Measurements from ENCODE around the gene FUZ. TPM values are rescaled to one million over a fixed set of nuclear protein-coding genes. Genes with fewer than 3 reads are reported as not detected.

FUZ gene
- total RNA-seq, 1 donor from 2014 or later: 13.2 TPM

- Histone ChIP-seq H3K36me3 (ENCODE audit: control insufficient read depth, insufficient read depth, low read length) (no peaks in the 10 kb centered on the region), H3K4me3 (ENCODE audit: low read depth, low read length) (no peak overlapping the region), H3K27me3 (ENCODE audit: control insufficient read depth, insufficient read depth, low read length) (no peaks in the 10 kb centered on the region)
- no peak for TF ChIP-seq CTCF (IDR thresholded peaks at IDR 0.05; ENCODE audit: insufficient read depth, low read length, poor library complexity, severe bottlenecking)
- DNase-seq (ENCODE audit: low read depth): no peak
Measured at GRCh38 chr19:49840736-49841249, 27.7 kb upstream of the FUZ start.

- Histone ChIP-seq H3K27me3 (ENCODE audit: control insufficient read depth, insufficient read depth, low read length) (no peaks in the 10 kb centered on the region), H3K36me3 (ENCODE audit: control insufficient read depth, insufficient read depth, low read length) (no peaks in the 10 kb centered on the region), H3K4me3 (ENCODE audit: low read depth, low read length) (no peak overlapping the region)
- TF ChIP-seq CTCF (IDR thresholded peaks at IDR 0.05; ENCODE audit: insufficient read depth, low read length, poor library complexity, severe bottlenecking): no peak
- DNase-seq (ENCODE audit: low read depth): no peak
Measured at GRCh38 chr19:49840321-49840720, 27.2 kb upstream of the FUZ start.

- TF ChIP-seq CTCF (IDR thresholded peaks at IDR 0.05; ENCODE audit: insufficient read depth, low read length, poor library complexity, severe bottlenecking): no peak
- Histone ChIP-seq H3K4me3 (ENCODE audit: low read depth, low read length) (no peak overlapping the region), H3K27me3 (ENCODE audit: control insufficient read depth, insufficient read depth, low read length) (no peaks in the 10 kb centered on the region), H3K36me3 (ENCODE audit: control insufficient read depth, insufficient read depth, low read length) (no peaks in the 10 kb centered on the region)
- no peak for DNase-seq (ENCODE audit: low read depth)
Measured at GRCh38 chr19:49839713-49840112, 26.6 kb upstream of the FUZ start.

DNA sequence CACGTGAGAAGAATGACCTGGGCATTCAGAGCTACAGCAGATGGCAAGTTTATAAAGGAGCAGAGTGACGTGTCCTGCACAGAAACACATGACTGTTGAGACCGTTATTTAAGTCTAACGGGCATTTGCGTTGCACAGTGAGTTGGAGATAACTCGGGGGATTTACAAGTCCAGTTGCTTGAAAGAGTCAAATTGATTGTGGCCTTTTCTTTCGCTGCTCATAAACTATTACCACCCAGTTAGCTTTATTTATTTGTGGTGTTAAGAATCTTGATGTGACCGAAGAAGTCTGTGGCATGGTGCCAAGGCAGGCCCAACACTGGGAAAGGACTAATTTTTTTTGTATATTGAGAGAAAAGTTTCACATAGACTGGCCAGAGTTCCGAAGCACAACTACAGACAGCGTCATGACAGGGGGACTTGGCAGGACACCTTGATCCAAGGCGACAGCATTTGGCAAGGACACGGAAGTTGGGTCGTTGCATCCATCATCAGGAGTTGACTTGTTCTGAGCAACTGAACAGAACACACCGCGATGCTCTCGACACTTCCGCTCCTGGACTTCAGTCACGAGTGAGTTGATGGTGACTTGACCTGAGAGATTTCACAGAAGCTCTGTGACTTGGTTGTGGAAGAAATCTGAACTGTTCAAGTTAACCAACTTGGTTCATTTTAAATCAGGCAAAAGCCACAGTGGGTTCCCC is 25.9 kb upstream of the FUZ start:
- TF ChIP-seq CTCF (IDR thresholded peaks at IDR 0.05; ENCODE audit: insufficient read depth, low read length, poor library complexity, severe bottlenecking): no peak
- Histone ChIP-seq H3K4me3 (ENCODE audit: low read depth, low read length) (no peak overlapping the region), H3K27me3 (ENCODE audit: control insufficient read depth, insufficient read depth, low read length) (no peaks in the 10 kb centered on the region), H3K36me3 (ENCODE audit: control insufficient read depth, insufficient read depth, low read length) (peaks cover 1% of the 10 kb centered on the region)
- DNase-seq (ENCODE audit: low read depth): no peak

GRCh38 chr19:49837425-49837824 is 24.3 kb upstream of the FUZ start:
- H3K27me3 ChIP-seq (ENCODE audit: control insufficient read depth, insufficient read depth, low read length): no peaks in the 10 kb centered on the region
- no peak overlapping the region for H3K4me3 ChIP-seq (ENCODE audit: low read depth, low read length)
- no peak for DNase-seq (ENCODE audit: low read depth)
- TF ChIP-seq CTCF (IDR thresholded peaks at IDR 0.05; ENCODE audit: insufficient read depth, low read length, poor library complexity, severe bottlenecking): no peak
- H3K36me3 ChIP-seq (ENCODE audit: control insufficient read depth, insufficient read depth, low read length): peaks cover 1% of the 10 kb centered on the region

DNA sequence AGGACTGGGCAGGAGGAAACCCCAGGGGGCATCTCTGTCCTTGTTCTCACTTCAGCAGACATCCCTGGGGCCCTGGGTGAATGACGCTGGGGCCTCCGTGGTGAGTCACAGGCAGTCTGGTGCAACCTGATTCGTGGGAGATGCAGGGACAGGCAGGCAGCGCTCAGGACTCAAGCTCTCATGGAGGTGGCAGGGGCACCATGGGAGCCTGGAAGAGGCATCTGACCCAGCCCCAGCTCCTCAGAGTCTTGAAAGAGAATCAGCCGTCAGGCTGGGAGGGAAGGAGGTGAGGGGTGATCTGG is 23.9 kb upstream of the FUZ start:
- H3K36me3 ChIP-seq (ENCODE audit: control insufficient read depth, insufficient read depth, low read length): peaks cover 1% of the 10 kb centered on the region
- DNase-seq (ENCODE audit: low read depth): no peak
- H3K27me3 ChIP-seq (ENCODE audit: control insufficient read depth, insufficient read depth, low read length): no peaks in the 10 kb centered on the region
- no peak overlapping the region for H3K4me3 ChIP-seq (ENCODE audit: low read depth, low read length)
- TF ChIP-seq CTCF (IDR thresholded peaks at IDR 0.05; ENCODE audit: insufficient read depth, low read length, poor library complexity, severe bottlenecking): no peak
